Gastrocnemius medialis (tissue), 4 donors: ENCODE data around the gene DDX10.

ENCODE experiments used
- POLR2A ChIP-seq, 2 donors: fragments of 450-650 bp; IDR thresholded peaks; one replicate each; pipeline ENCODE4 v1.6.1; 2017; ENCODE audit warnings: antibody characterized with exemption in 2 of 2, mild to moderate bottlenecking in 2 of 2, moderate library complexity in 2 of 2
- TF ChIP-seq, protein P1 (sequence below), 5 experiments: fragments of 450-650 bp in 3 of 5; fragments of 200-600 bp in 2 of 5; sonication (generic) in 2 of 5; IDR thresholded peaks in 4 of 5; conservative IDR thresholded peaks in 1 of 5; 1 replicate in 4 of 5; 2 replicates in 1 of 5; pipeline ENCODE4 v1.5.1; 2016 to 2019; ENCODE audit warnings: antibody characterized with exemption in 5 of 5, mild to moderate bottlenecking in 3 of 5, moderate library complexity in 3 of 5

DNA sequence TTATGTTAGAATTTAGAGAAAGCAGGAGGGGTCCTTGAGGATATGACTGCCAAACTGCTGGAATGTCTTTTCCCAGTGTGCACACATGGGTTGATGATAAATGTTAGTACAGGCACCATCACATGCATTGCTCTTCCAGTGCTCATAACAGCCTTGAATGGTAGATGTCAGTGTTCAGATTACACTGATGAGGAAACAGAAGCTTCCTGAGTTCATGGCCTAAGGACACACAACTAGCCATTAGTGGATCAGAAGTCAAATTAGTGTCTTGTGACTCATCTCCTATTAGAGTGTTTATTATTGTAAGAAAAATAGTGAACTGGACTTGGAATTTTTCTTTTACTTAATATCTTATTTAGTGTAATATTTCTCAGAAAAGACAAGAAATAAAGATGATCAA is 241.5 kb downstream of the DDX10 start:
- TF ChIP-seq, protein P1, sequence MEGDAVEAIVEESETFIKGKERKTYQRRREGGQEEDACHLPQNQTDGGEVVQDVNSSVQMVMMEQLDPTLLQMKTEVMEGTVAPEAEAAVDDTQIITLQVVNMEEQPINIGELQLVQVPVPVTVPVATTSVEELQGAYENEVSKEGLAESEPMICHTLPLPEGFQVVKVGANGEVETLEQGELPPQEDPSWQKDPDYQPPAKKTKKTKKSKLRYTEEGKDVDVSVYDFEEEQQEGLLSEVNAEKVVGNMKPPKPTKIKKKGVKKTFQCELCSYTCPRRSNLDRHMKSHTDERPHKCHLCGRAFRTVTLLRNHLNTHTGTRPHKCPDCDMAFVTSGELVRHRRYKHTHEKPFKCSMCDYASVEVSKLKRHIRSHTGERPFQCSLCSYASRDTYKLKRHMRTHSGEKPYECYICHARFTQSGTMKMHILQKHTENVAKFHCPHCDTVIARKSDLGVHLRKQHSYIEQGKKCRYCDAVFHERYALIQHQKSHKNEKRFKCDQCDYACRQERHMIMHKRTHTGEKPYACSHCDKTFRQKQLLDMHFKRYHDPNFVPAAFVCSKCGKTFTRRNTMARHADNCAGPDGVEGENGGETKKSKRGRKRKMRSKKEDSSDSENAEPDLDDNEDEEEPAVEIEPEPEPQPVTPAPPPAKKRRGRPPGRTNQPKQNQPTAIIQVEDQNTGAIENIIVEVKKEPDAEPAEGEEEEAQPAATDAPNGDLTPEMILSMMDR (IDR thresholded peaks at IDR 0.05 in 4 of 5, conservative IDR thresholded peaks at IDR 0.05 in 1 of 5), result no peak
- TF ChIP-seq POLR2A (IDR thresholded peaks at IDR 0.05), result no peak
